22Rv1 (cell line): Measurements from ENCODE around the gene SYCN.

Source experiments
- H3K27ac ChIP-seq: fragments of 450-650 bp; 2 replicates; pipeline ENCODE4 v1.5.1; 2017
- CTCF ChIP-seq: fragments of 450-650 bp; IDR thresholded peaks from 2 replicates; pipeline ENCODE4 v1.5.1; 2017; ENCODE audit warnings: mild to moderate bottlenecking
- ZFX ChIP-seq: fragments of 450-650 bp; IDR thresholded peaks from 2 replicates; pipeline ENCODE4 v1.6.1; 2017; ENCODE audit warnings: antibody characterized with exemption, borderline replicate concordance

The SYCN gene

GRCh38 chr19:39168258-39169142 lies 35.6 kb downstream of the SYCN start:
- H3K27ac ChIP-seq = peak overlapping the region; percentile 76
- TF ChIP-seq ZFX = no peak
- TF ChIP-seq CTCF = no peak

- no peak for TF ChIP-seq CTCF
- TF ChIP-seq ZFX = no peak
- H3K27ac ChIP-seq = peak overlapping the region; percentile 76
Measured at GRCh38 chr19:39167461-39168257, 36.4 kb downstream of the SYCN start.

- peak overlapping the region; percentile 76 for H3K27ac ChIP-seq
- TF ChIP-seq ZFX (no peak), CTCF (no peak)
Measured at GRCh38 chr19:39166571-39167391, 37.3 kb downstream of the SYCN start.

GRCh38 chr19:39165857-39166256 lies 38.2 kb downstream of the SYCN start:
- TF ChIP-seq ZFX (no peak), CTCF (no peak)
- H3K27ac ChIP-seq = peak overlapping the region; percentile 76

GRCh38 chr19:39164289-39164688 lies 39.8 kb downstream of the SYCN start:
- TF ChIP-seq CTCF (no peak), ZFX (no peak)
- 0 out of 2 replicates have a peak overlapping the region, but pooled peaks have one; percentile 17 for H3K27ac ChIP-seq

- 0 out of 2 replicates have a peak overlapping the region, but pooled peaks have one; percentile 97 for H3K27ac ChIP-seq
- no peak for TF ChIP-seq ZFX
- TF ChIP-seq CTCF = no peak
Measured at GRCh38 chr19:39163621-39164020, 40.4 kb downstream of the SYCN start.
